IMR-90 (cell line): ENCODE results near the gene EPB41L2. TPM values are rescaled to one million over a fixed set of nuclear protein-coding genes. Genes with fewer than 3 reads are reported as not detected.

Experiments
- ATAC-seq: fragments of 200-7000 bp; cut with Tn5 transposase; 2 replicates; pipeline ENCODE4 v1.9.1; 2020; ENCODE audit warnings: low read depth, mild to moderate bottlenecking, moderate library complexity
- BruUV-seq: library from RNA; stranded (reverse); fragments of 400-500 nt; replicated peaks from 2 replicates; lab custom pipeline; 2021; lab: Mats Ljungman, UMichigan
- CTCF ChIA-PET: fragments of 300-600 bp; formaldehyde crosslinking; extraction: SDS; loops from one replicate; lab custom pipeline; 2021; ENCODE audit warnings: antibody characterized with exemption; lab: Yijun Ruan, JAX
- POLR2A ChIA-PET: fragments of 300-600 bp; sonication (Branson Sonifier 250); formaldehyde crosslinking; loops from one replicate; lab custom pipeline; 2022; ENCODE audit warnings: antibody characterized with exemption; ENCODE audit not compliant: unreplicated experiment; lab: Charles Lee
- DNase-seq: peaks from one replicate; pipeline ENCODE4 v3.0.0; 2013
- H2AFZ ChIP-seq: replicated peaks from 2 replicates; pipeline ENCODE3; 2013; ENCODE audit warnings: low read length, mild to moderate bottlenecking; ENCODE audit not compliant: poor library complexity
- H2AK5ac ChIP-seq: 2 replicates; pipeline ENCODE4 v1.6.1; 2013; ENCODE audit warnings: low read depth, low read length, inconsistent platforms
- H2AK9ac ChIP-seq: replicated peaks from 2 replicates; pipeline ENCODE3; 2013; ENCODE audit warnings: mild to moderate bottlenecking, low read depth, low read length, moderate library complexity; ENCODE audit not compliant: poor library complexity
- H2BK120ac ChIP-seq: 2 replicates; pipeline ENCODE4 v1.6.1; 2013; ENCODE audit warnings: low read depth, low read length, inconsistent platforms
- H2BK15ac ChIP-seq: 3 replicates; pipeline ENCODE4 v1.6.1; 2013; ENCODE audit warnings: low read depth, low read length, inconsistent platforms
- H2BK20ac ChIP-seq: 2 replicates; pipeline ENCODE4 v1.6.1; 2013; ENCODE audit warnings: low read depth, mild to moderate bottlenecking, inconsistent platforms, low read length, moderate library complexity
- H2BK5ac ChIP-seq: 2 replicates; pipeline ENCODE4 v1.6.1; 2013; ENCODE audit warnings: mild to moderate bottlenecking, low read depth, low read length, inconsistent platforms; ENCODE audit not compliant: poor library complexity, severe bottlenecking
- H3K14ac ChIP-seq: replicated peaks from 2 replicates; pipeline ENCODE4 v1.6.1; 2013; ENCODE audit warnings: low read depth, low read length, inconsistent platforms
- H3K18ac ChIP-seq: 2 replicates; pipeline ENCODE4 v1.6.1; 2013; ENCODE audit warnings: low read depth, low read length, control low read depth
- H3K23ac ChIP-seq: 2 replicates; pipeline ENCODE4 v1.6.1; 2013; ENCODE audit warnings: low read depth, low read length, inconsistent platforms
- H3K27ac ChIP-seq: 2 replicates; pipeline ENCODE4 v1.5.1; 2013; ENCODE audit warnings: mild to moderate bottlenecking, control low read depth, low read length; ENCODE audit not compliant: insufficient read depth
- H3K27me3 ChIP-seq: 2 replicates; pipeline ENCODE4 v1.6.1; 2013; ENCODE audit warnings: low read length; ENCODE audit not compliant: control insufficient read depth, insufficient read depth
- H3K36me3 ChIP-seq: 2 replicates; pipeline ENCODE4 v1.6.1; 2013; ENCODE audit warnings: low read length, mixed read lengths; ENCODE audit not compliant: control insufficient read depth, insufficient read depth
- H3K4ac ChIP-seq: 2 replicates; pipeline ENCODE4 v1.6.1; 2013; ENCODE audit warnings: low read depth, low read length, inconsistent platforms
- H3K4me1 ChIP-seq: 2 replicates; pipeline ENCODE4 v1.6.1; 2013; ENCODE audit warnings: low read length, mixed read lengths; ENCODE audit not compliant: control insufficient read depth, insufficient read depth
- H3K4me2 ChIP-seq: 2 replicates; pipeline ENCODE4 v1.6.1; 2013; ENCODE audit warnings: low read depth, mild to moderate bottlenecking, control low read depth, low read length, moderate library complexity
- H3K4me3 ChIP-seq: 2 replicates; pipeline ENCODE4 v1.5.1; 2013; ENCODE audit warnings: low read depth, mild to moderate bottlenecking, control low read depth, low read length, moderate library complexity; ENCODE audit not compliant: insufficient read depth
- H3K56ac ChIP-seq: 2 replicates; pipeline ENCODE4 v1.6.1; 2013; ENCODE audit warnings: low read length, inconsistent platforms; ENCODE audit not compliant: insufficient read depth; ENCODE audit errors: extremely low read depth
- H3K79me1 ChIP-seq, 2 experiments: 2 replicates each; pipeline ENCODE4 v1.6.1; 2013; ENCODE audit warnings: low read length in 2 of 2, inconsistent platforms in 1 of 2, low read depth in 1 of 2
- H3K9ac ChIP-seq: 2 replicates; pipeline ENCODE4 v1.6.1; 2013; ENCODE audit warnings: low read depth, low read length, control low read depth
- H3K9me1 ChIP-seq: 2 replicates; pipeline ENCODE4 v1.6.1; 2013; ENCODE audit warnings: low read length, inconsistent platforms; ENCODE audit not compliant: insufficient read depth
- H3K9me3 ChIP-seq: 2 replicates; pipeline ENCODE4 v1.6.1; 2013; ENCODE audit warnings: low read length; ENCODE audit not compliant: control insufficient read depth, insufficient read depth
- H4K20me1 ChIP-seq: 2 replicates; pipeline ENCODE4 v1.6.1; 2013; ENCODE audit warnings: low read length, inconsistent platforms; ENCODE audit not compliant: insufficient read depth
- H4K5ac ChIP-seq: 2 replicates; pipeline ENCODE4 v1.6.1; 2013; ENCODE audit warnings: mild to moderate bottlenecking, low read depth, low read length, control low read depth
- H4K8ac ChIP-seq, 2 experiments: 2 replicates each; pipeline ENCODE4 v1.6.1; 2013; ENCODE audit warnings: low read depth in 2 of 2, low read length in 2 of 2, control low read depth in 1 of 2, inconsistent platforms in 1 of 2
- H4K91ac ChIP-seq: 2 replicates; pipeline ENCODE4 v1.6.1; 2013; ENCODE audit warnings: low read depth, low read length, inconsistent platforms; ENCODE audit not compliant: insufficient read depth
- BHLHE40 ChIP-seq: fragments of 150-350 bp; IDR thresholded peaks from 2 replicates; pipeline ENCODE4 v1.6.1; 2016; ENCODE audit warnings: mild to moderate bottlenecking, low read depth, low read length
- CHD1 ChIP-seq: IDR thresholded peaks from 2 replicates; pipeline ENCODE4 v1.6.1; 2012; ENCODE audit warnings: low read depth, low read length, improper control_type of control experiment
- CTCF ChIP-seq: conservative IDR thresholded peaks from 2 replicates; pipeline ENCODE4 v1.5.1; 2012; ENCODE audit warnings: mild to moderate bottlenecking, low read depth, low read length, improper control_type of control experiment
- ELK1 ChIP-seq: fragments of 150-350 bp; IDR thresholded peaks from 2 replicates; pipeline ENCODE4 v1.6.1; 2016; ENCODE audit warnings: low read depth, mild to moderate bottlenecking, low read length, moderate library complexity, borderline replicate concordance
- FOS ChIP-seq: fragments of 150-350 bp; IDR thresholded peaks from 2 replicates; pipeline ENCODE4 v1.6.1; 2016; ENCODE audit warnings: low read depth, low read length
- MAFK ChIP-seq: IDR thresholded peaks from 2 replicates; pipeline ENCODE4 v1.6.1; 2012; ENCODE audit warnings: low read depth, low read length, improper control_type of control experiment
- MAZ ChIP-seq: IDR thresholded peaks from 2 replicates; pipeline ENCODE4 v1.6.1; 2012; ENCODE audit warnings: low read depth, mild to moderate bottlenecking, low read length, improper control_type of control experiment, moderate library complexity, borderline replicate concordance
- MXI1 ChIP-seq: IDR thresholded peaks from 2 replicates; pipeline ENCODE4 v1.6.1; 2012; ENCODE audit warnings: low read depth, mild to moderate bottlenecking, low read length, moderate library complexity, borderline replicate concordance
- NFE2L2 ChIP-seq: fragments of 150-350 bp; IDR thresholded peaks from 2 replicates; pipeline ENCODE4 v1.6.1; 2016; ENCODE audit warnings: low read depth, mild to moderate bottlenecking, low read length
- POLR2A ChIP-seq: IDR thresholded peaks from 2 replicates; pipeline ENCODE4 v1.6.1; 2012; ENCODE audit warnings: mild to moderate bottlenecking, low read depth, low read length
- RAD21 ChIP-seq: IDR thresholded peaks from 2 replicates; pipeline ENCODE4 v1.6.1; 2012; ENCODE audit warnings: low read length, improper control_type of control experiment
- RCOR1 ChIP-seq: IDR thresholded peaks from 2 replicates; pipeline ENCODE4 v1.6.1; 2012; ENCODE audit warnings: mild to moderate bottlenecking, low read length, improper control_type of control experiment; ENCODE audit not compliant: insufficient replicate concordance
- RFX5 ChIP-seq: IDR thresholded peaks from 2 replicates; pipeline ENCODE4 v1.8.0; 2012; ENCODE audit warnings: low read depth, mild to moderate bottlenecking, low read length, moderate library complexity
- SMC3 ChIP-seq: fragments of 150-350 bp; IDR thresholded peaks from 2 replicates; pipeline ENCODE4 v1.6.1; 2016; ENCODE audit warnings: low read depth, mild to moderate bottlenecking, antibody characterized with exemption, low read length, moderate library complexity
- USF2 ChIP-seq: fragments of 150-350 bp; IDR thresholded peaks from 2 replicates; pipeline ENCODE4 v1.6.1; 2017; ENCODE audit warnings: mild to moderate bottlenecking, antibody characterized with exemption, low read length, low read depth
- WGBS, 2 experiments: methylation state at CpG; one replicate each; pipeline versions ENCODE4 v1.1.5 to v1.1.7; 2013; ENCODE audit warnings: missing lambda C conversion rate in 2 of 2; ENCODE audit not compliant: insufficient read length in 1 of 2; ENCODE audit errors: extremely low coverage in 2 of 2; 5-methylcytosine and 5-hydroxymethylcytosine counted together
- dilution Hi-C: fragments of 300-500 bp; cut with HindIII; formaldehyde crosslinking; loops from one replicate; pipeline ENCODE4 v1.14.3; 2018; ENCODE audit warnings: low sequenced_read_pairs; ENCODE audit not compliant: unreplicated experiment
- in situ Hi-C: fragments of 300-500 bp; cut with MboI; formaldehyde crosslinking; loops from 3 replicates; pipeline ENCODE4 v1.14.3; 2019; ENCODE audit warnings: low sequenced_read_pairs, inconsistent platforms, mixed read lengths
- intact Hi-C: fragments of 100-400 bp; cut with micrococcal nuclease; formaldehyde crosslinking; loops from 2 replicates; pipeline ENCODE4 v1.10.0; 2022
- polyA plus RNA-seq, 3 experiments: library from polyadenylated mRNA; depleted of rRNA; stranded (reverse); fragments of >200 nt; gene quantifications; 2 replicates each; pipeline ENCODE4 v1.2.3, GENCODE V29; 2012; ENCODE audit warnings: low replicate concordance in 1 of 3
- total RNA-seq: library from RNA; depleted of rRNA; stranded (reverse); fragments of >200 nt; gene quantifications from 2 replicates; pipeline ENCODE4 v1.2.3, GENCODE V29; 2012

The EPB41L2 gene
- total and polyA plus RNA-seq, 2 of the 4 experiments (the other 2 are of a cell fraction) = 85.7 to 99.8 TPM

DNA sequence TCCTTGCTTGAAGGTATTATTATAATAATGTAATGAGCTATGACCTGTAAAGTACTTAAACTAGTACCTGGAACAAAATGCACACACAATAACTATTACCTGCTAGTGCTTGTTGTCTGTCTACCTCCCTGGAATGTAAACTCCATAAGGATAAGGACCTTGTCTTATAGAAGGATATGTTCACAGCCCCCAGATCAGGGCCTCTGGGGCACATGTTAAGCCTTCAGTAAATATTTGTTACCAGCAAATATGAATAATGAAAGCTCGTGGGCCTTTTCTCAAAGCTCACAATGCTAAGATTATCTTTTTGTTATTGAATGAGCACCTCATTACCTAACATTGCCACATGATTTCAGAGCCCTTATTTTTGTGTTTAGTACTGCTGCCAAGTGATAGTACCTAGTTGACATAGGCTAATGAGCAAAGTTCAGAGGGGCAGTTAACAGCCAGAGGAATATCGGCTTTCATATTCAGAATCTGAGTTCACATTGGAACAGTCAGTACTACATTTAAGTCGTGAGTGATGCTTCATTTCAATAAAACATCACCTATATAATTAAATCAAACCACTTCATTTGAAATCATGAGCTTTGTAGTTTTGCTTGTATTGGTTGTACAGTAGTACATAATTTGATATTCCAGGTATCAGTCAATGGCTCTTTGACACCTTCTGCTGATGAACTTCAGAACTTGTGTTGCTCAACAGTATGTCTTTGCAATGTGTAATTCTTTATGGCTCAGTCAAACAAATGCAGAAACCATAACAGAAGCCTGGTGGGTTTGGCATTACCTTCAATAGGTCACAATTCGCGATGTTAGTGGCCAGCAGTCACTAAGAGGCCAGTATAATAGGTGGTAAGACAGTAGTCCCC is 247.6 kb downstream of the EPB41L2 start:
- CTCF ChIA-PET = no interaction called here
- Histone ChIP-seq H3K23ac (no peak overlapping the region), H4K20me1 (no peaks in the 10 kb centered on the region), H3K79me1 (no peaks in the 10 kb centered on the region), H2AK9ac (no peak overlapping the region), H3K4ac (no peak overlapping the region), H3K9ac (no peak overlapping the region), H4K8ac (no peak overlapping the region), H3K9me1 (no peaks in the 10 kb centered on the region), H2BK20ac (no peak overlapping the region), H3K27me3 (no peaks in the 10 kb centered on the region), H3K56ac (no peak overlapping the region), H3K4me1 (no peaks in the 10 kb centered on the region), H3K9me3 (no peaks in the 10 kb centered on the region), H2AFZ (no peak overlapping the region), H2BK5ac (no peak overlapping the region), H3K4me3 (no peak overlapping the region), H2AK5ac (no peak overlapping the region), H2BK120ac (no peak overlapping the region), H4K91ac (no peak overlapping the region), H4K5ac (no peak overlapping the region), H3K27ac (no peak overlapping the region), H3K36me3 (no peaks in the 10 kb centered on the region), H3K18ac (no peak overlapping the region), H3K4me2 (no peak overlapping the region), H2BK15ac (no peak overlapping the region), H3K14ac (no peak overlapping the region)
- DNase-seq (no peak), ATAC-seq (no peak)
- in situ Hi-C loops (no loop called here), dilution Hi-C loops (no loop called here), intact Hi-C loops (no loop called here)
- no CpG with 5 or more reads among the region's 5 CpGs for WGBS, 2 experiments
- BruUV-seq = no TSS peak
- POLR2A ChIA-PET = no interaction called here
- TF ChIP-seq RFX5 = no peak
- TF ChIP-seq MAZ = no peak
- no peak for TF ChIP-seq USF2
- no peak for TF ChIP-seq BHLHE40
- no peak for TF ChIP-seq FOS
- TF ChIP-seq ELK1 = no peak
- no peak for TF ChIP-seq MXI1
- TF ChIP-seq POLR2A = no peak
- no peak for TF ChIP-seq SMC3
- no peak for TF ChIP-seq NFE2L2
- no peak for TF ChIP-seq MAFK
- TF ChIP-seq CHD1 = no peak
- no peak for TF ChIP-seq RAD21
- TF ChIP-seq CTCF = no peak
- no peak for TF ChIP-seq RCOR1
